AG04450 (cell line): ENCODE results near the gene C1QTNF7. TPM values are rescaled to one million over a fixed set of nuclear protein-coding genes. Genes with fewer than 3 reads are reported as not detected.

Experiments used
- CTCF ChIA-PET: fragments of 300-600, 350-600 bp; formaldehyde crosslinking; extraction: SDS; loops from one replicate; lab custom pipeline; 2022; ENCODE audit warnings: antibody characterized with exemption, inconsistent platforms; lab: Charles Lee
- POLR2A ChIA-PET: fragments of 350-600 bp; formaldehyde crosslinking; extraction: SDS; loops from one replicate; lab custom pipeline; 2021; ENCODE audit warnings: antibody characterized with exemption, inconsistent platforms; lab: Yijun Ruan, JAX
- DNase-seq: peaks from one replicate; pipeline ENCODE4 v3.0.0-alpha.2; 2011; ENCODE audit warnings: low read depth, low spot score
- H3K27ac ChIP-seq: one replicate; pipeline ENCODE4 v1.5.1; 2012; ENCODE audit warnings: low read depth, low read length, control low read depth
- H3K27me3 ChIP-seq: one replicate; pipeline ENCODE4 v1.6.0; 2012; ENCODE audit warnings: low read length; ENCODE audit not compliant: control insufficient read depth, insufficient read depth
- H3K4me3 ChIP-seq: 2 replicates; pipeline ENCODE4 v1.5.1; 2011; ENCODE audit warnings: mild to moderate bottlenecking, low read depth, low read length, control low read depth
- H3K9me3 ChIP-seq: 2 replicates; pipeline ENCODE4 v1.5.1; 2012; ENCODE audit warnings: low read length; ENCODE audit not compliant: control insufficient read depth, insufficient read depth
- polyA plus RNA-seq: library from polyadenylated mRNA; depleted of rRNA; stranded (reverse); fragments of >200 nt; gene quantifications from 2 replicates; pipeline ENCODE4 v1.2.3, GENCODE V29; 2011
- TF ChIP-seq, protein P1 (sequence below): IDR thresholded peaks from 2 replicates; pipeline ENCODE4 v1.5.1; 2011; ENCODE audit warnings: low read depth, low read length, control low read depth, inconsistent platforms

C1QTNF7 gene
- polyA plus RNA-seq, 1 experiment: 2.9 TPM

DNA sequence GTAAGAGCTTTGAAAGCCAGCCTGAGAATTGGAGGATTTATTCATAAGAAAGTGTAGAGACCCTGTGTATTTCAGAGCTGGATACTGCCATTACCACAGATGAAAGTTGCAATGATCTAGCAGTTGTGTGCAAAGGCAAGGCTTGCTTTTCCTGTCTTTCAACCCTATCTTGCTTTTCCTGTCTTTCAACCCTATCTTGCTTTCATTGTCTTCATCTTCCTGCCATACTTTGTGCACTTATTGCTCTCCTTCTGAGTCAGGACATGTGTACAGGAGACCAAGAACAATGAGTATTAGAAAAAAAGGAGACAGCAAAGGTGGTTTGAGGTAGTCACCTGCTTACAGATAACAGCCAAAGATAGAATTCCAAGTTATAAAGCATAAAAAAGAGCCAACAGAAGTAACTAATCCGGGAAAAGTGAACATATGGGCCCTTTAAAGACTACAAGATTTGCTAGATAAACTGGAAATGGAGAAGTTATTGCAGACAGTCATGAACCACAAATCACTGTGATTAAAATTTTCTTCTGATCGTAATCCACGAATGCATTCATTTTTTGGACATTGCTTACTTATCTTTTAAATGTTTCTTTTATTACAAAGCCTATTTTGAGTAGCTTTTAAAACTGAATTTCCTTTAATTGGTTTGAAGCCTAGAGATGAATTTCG, 17.2 kb downstream of the C1QTNF7 start:
- no peak overlapping the region for H3K27ac ChIP-seq
- peaks cover 3% of the 10 kb centered on the region; the same call in 1 of the 2 replicates for H3K9me3 ChIP-seq
- no peak overlapping the region for H3K4me3 ChIP-seq
- ChIA-PET CTCF (interaction anchor here (0.9 to 1.3 kb wide), 2 partner anchors 13 to 49 kb away, joined by 3 to 4 read pairs; no protein-coding TSS in a partner anchor), POLR2A (no interaction called here)
- H3K27me3 ChIP-seq: no peaks in the 10 kb centered on the region
- DNase-seq: no peak
- TF ChIP-seq, protein P1, sequence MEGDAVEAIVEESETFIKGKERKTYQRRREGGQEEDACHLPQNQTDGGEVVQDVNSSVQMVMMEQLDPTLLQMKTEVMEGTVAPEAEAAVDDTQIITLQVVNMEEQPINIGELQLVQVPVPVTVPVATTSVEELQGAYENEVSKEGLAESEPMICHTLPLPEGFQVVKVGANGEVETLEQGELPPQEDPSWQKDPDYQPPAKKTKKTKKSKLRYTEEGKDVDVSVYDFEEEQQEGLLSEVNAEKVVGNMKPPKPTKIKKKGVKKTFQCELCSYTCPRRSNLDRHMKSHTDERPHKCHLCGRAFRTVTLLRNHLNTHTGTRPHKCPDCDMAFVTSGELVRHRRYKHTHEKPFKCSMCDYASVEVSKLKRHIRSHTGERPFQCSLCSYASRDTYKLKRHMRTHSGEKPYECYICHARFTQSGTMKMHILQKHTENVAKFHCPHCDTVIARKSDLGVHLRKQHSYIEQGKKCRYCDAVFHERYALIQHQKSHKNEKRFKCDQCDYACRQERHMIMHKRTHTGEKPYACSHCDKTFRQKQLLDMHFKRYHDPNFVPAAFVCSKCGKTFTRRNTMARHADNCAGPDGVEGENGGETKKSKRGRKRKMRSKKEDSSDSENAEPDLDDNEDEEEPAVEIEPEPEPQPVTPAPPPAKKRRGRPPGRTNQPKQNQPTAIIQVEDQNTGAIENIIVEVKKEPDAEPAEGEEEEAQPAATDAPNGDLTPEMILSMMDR: no peak

DNA sequence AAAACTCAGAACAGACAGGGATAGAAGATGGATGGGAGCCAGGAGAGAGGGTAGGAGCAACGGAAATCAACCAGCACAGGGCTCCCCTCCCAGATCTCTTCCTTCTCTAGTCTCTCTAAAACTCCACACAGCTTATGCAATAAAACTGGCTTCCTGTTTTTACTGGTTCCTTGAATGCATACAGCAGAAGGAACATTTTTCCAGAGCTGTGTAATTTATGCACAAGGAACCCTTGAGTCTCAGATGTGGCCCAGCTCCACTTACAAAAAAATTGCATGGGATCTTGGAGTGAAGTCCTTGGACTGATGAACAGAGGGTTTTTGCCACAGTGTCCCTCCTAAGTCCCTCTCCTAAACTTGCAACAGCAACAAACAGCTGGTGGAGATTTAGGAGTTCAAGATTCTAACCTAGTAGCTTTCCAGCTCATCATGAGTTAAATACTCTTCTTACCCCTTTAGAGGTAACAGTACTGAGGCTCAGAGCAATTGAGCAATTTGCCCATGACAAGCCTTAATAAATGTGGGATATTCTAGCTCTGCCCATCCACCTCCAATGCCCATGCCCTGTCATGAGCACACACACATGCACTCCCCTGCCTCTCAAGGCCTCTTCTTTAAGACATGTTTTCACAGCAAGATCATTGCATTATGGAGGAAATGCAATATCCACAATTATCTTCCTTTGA, 23.5 kb downstream of the C1QTNF7 start:
- CTCF ChIA-PET: interaction anchor here (1.2 to 1.7 kb wide), 4 partner anchors 9 to 220 kb away, joined by 3 to 9 read pairs (median 5); no protein-coding TSS in a partner anchor
- no peaks in the 10 kb centered on the region for H3K9me3 ChIP-seq
- H3K4me3 ChIP-seq: no peak overlapping the region
- no peaks in the 10 kb centered on the region for H3K27me3 ChIP-seq
- POLR2A ChIA-PET: interaction anchor here (0.9 to 1.4 kb wide), 8 partner anchors 18 to 244 kb away, joined by 3 to 8 read pairs (median 4); partner anchors contain the start of gene CC2D2A
- TF ChIP-seq, protein P1: no peak
- DNase-seq: no peak
- peak overlapping the region; percentile 87 for H3K27ac ChIP-seq

DNA sequence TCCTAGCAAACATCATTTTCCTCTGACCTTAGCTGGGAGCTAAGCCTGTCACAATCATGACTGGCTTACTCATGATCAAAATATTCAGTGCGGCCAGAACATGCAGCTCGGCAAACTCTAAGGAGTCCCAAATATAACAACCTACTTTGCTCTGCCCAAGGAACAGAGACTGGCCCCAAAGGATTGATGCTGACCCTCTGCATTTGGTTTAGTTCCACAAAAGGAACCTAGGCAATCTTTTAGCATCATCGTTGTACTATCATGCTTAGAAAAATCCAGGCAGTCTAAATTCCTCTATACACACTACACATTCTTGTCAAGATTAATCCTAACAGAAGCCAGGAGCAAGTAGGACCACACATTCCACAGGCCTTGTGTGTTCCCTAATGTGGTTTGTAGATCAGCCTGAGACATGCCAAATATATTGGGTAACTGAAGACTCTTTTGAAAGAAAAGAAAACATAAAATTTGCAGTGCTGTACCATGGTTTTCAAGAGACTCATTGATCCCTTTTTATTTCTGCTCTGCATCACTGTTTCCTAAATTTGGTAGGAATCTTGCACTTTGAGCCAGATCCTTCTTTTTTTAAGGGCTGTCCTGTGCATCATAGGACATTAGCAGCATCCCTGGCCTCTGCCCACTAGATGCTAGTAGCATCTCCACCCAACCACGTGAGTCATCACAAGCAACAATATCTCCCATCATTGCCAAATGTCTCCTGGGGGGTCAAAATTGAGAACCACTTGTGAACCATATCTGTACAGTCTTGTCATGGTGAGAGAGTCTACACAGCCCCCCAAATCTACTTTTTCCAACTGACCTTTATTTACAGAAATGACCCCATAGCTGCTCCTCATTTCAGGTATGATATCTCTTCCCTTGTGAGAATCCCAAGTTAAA, 24.3 kb downstream of the C1QTNF7 start:
- TF ChIP-seq, protein P1: no peak
- Histone ChIP-seq H3K27me3 (no peaks in the 10 kb centered on the region), H3K4me3 (no peak overlapping the region), H3K9me3 (no peaks in the 10 kb centered on the region), H3K27ac (peak overlapping the region; percentile 87)
- POLR2A ChIA-PET: interaction anchor here (0.9 to 1.4 kb wide), 8 partner anchors 18 to 243 kb away, joined by 3 to 8 read pairs (median 4); partner anchors contain the start of gene CC2D2A
- peak; percentile 90 for DNase-seq
- CTCF ChIA-PET: interaction anchor here (1.2 to 1.7 kb wide), 3 partner anchors 57 to 221 kb away, joined by 3 to 9 read pairs (median 6); no protein-coding TSS in a partner anchor

DNA sequence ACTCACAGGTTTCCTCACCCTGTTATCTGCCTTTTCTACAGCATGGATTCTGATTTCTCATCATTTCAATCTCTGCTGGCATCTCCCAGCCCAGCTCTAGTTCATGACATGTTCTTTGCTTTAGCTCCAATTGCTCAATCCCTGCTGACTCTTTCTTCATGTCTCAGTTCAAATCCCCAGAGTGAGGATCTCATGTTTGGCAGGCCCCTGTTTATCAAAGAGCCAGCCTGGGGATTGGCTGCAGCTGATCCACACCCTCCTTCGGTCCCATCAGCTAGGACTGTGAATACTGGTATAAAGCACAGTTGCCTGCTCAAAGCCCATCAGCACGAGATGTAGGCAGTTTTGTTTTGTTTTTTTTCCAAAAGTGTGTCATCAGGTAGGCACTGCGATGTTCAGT, 27.5 kb downstream of the C1QTNF7 start:
- no peak overlapping the region for H3K27ac ChIP-seq
- CTCF ChIA-PET: interaction anchor here (7.0 kb wide), 1 partner anchor 220 kb away, joined by 191 read pairs; no protein-coding TSS in a partner anchor
- H3K9me3 ChIP-seq: no peaks in the 10 kb centered on the region
- TF ChIP-seq, protein P1: no peak
- DNase-seq: no peak
- no peak overlapping the region for H3K4me3 ChIP-seq
- no peaks in the 10 kb centered on the region for H3K27me3 ChIP-seq
- POLR2A ChIA-PET: interaction anchor here (0.7 to 1.1 kb wide), 2 partner anchors 93 to 111 kb away, joined by 3 read pairs; no protein-coding TSS in a partner anchor
